DMS153 (cell line): Measurements from ENCODE around the gene MPP4.

Experiments used
- DNase-seq: peaks from one replicate; lab custom pipeline; 2025; lab: John Stamatoyannopoulos, UW

MPP4 gene

DNA sequence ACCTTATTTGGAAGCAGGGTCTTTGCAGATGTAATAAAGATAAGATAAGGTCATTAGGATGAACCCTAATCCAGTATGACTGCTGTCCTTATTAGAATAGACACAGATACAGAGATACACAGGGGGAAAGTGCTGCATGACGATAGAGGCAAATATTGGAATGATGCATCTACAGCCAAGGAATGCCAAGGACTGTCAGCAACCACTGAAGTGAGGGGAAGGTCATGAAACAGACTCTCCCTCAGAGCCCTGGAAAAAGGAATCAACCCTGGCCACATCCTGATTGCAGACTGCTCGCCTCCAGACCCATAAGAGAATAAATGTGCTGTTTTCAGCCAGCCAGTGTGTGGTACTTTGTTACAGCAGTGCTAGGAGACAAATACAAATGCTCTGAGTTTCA is 69.9 kb downstream of the MPP4 start:
- no peak for DNase-seq

- no peak for DNase-seq
These were observed 76.0 kb downstream of the MPP4 start for GRCh38 chr2:201622306-201622970.

DNA sequence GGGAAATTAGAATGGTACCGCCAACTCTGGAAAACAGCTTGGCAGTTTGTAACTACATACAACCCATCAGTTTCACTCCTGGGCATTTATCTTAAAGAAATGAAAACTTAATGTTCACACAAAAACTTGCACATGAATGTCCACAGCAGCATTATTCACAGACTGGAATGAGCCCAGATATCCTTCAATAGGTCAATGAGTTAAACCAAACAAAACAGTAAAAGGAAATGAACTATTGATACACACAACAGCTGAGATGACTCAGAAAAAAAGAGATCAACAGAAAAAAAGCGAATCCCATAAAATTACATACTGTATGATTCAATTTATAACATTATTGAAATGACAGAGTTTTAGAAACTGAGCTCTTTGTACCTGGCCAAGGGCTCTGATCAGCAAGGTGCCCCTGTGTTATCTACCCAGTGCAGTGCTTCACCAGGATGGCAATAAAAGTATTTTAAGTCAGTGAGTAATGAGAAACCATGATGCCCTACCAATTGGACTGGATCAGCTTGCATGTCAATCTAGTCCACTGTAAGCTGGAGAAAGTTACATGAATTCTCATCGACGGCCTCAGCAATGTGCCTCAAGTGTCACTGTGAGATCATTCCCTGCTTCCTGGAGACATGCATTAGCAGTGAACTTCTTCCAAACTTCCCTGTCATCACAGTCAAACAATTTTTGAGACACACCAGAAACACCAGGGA is 77.0 kb downstream of the MPP4 start:
- DNase-seq = no peak

GRCh38 chr2:201618744-201619662 is 79.4 kb downstream of the MPP4 start:
- DNase-seq = peak; percentile 48

DNA sequence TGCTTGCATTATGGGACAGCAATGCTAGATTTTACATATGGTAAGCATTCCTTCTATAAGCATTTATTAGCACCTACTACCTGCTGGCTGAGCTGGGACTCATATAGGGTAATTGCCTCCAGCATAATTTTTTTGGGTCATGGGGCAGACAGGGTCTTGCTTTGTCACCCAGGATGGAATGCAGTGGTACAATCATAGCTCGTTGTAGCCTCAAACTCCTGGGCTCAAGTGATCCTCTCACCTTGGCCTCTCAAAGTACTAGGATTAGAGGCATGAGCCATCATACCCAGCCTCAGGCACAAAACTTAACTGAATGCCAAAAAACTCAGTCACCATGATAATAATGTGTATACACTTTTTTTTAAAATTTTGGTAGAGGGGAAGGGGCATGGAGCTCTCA is 90.4 kb downstream of the MPP4 start:
- DNase-seq = no peak

DNA sequence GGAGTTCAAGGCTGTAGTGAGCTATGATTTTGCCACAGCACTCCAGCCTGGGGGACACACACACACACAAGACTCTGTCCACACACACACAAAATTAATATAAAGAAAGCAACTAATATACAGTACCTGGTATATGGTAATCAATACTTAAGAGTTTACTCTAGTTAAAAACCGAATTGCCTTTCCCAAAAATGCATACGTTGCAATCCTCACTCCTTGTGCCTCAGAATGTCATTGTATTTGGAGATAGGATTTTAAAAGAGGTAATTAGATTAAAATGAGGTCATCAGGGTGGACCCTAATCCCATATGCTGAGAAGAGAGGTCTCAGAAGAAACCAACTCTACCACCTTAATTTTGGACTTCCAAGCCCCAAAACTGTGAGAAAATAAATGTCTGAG is 90.9 kb downstream of the MPP4 start:
- DNase-seq = no peak

DNA sequence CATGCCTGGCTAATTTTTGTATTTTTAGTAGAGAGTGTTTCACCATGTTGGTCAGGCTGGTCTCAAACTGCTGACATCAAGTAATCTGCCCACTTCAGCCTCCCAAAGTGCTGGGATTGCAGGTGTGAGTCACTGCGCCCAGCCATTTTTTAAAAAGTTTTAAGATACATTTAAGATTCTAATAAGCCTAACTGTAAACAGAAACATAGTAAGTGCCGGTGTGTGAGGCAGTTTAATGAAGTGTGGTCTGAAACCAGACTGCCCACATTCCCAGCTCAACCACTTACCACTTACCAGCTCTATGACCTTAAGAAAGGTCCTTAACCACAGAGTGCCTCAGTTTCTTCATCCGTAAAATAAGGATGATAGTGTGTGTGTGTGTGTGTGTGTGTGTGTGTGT is 97.5 kb downstream of the MPP4 start:
- no peak for DNase-seq

GRCh38 chr2:201597397-201597796 is 101.0 kb downstream of the MPP4 start:
- no peak for DNase-seq
